Stimulated activated CD4-positive, alpha-beta T cell treated with anti-CD3 and anti-CD28 coated beads, Interleukin-12 subunit alpha, Interleukin-12 subunit beta, amount 100 ng/mL, for 4 hours (primary cell): ENCODE measurements around the gene DOK6.

Experiments used
- DNase-seq: peaks from one replicate; pipeline ENCODE4 v3.0.0-alpha.2; 2020

The DOK6 gene

GRCh38 chr18:69697069-69697468 is 296.4 kb downstream of the DOK6 start:
- DNase-seq: no peak

DNA sequence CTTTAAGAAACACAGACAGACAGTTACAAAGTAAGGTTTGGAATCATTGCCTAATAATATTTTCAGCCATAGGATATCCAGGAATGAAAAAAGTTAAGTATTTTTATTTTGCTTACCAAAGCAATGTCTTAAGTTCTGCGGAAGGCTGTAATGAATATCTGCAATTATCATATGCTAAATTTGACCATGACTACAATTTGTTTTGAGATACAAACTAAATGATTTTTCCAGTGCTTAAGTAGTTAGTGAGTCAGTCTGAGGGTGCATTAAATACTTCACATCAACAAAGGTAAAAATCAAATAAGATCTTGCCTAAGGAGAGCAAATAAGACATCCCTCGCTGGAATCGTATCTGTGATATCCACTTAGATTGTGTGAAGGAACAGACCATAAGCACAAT is 297.0 kb downstream of the DOK6 start:
- DNase-seq: no peak

- DNase-seq: no peak
Observed at GRCh38 chr18:69701305-69701704, 300.6 kb downstream of the DOK6 start.

GRCh38 chr18:69703461-69703860 is 302.8 kb downstream of the DOK6 start:
- DNase-seq: no peak

GRCh38 chr18:69705987-69706386 is 305.3 kb downstream of the DOK6 start:
- DNase-seq: no peak

DNA sequence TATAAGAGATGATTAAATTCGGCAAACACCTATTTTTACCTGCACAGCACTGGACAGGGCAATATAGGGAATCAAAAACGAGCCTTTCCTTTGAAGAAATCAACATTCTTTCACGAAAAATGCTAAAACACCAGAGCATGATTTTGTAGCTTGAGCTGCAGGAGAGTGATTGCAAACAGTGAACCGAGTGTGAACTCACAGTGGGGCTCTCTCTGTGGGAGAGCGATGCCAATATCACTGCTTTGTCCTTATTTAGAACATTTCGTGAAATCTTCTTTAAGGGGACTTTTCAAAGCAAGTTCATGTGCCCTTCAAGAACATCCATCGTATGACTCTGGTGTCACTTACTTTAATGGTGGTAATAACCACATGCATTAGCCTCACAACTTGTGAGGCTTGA is 308.2 kb downstream of the DOK6 start:
- DNase-seq: no peak

- no peak for DNase-seq
Observed at GRCh38 chr18:69715191-69715795, 314.6 kb downstream of the DOK6 start.

DNA sequence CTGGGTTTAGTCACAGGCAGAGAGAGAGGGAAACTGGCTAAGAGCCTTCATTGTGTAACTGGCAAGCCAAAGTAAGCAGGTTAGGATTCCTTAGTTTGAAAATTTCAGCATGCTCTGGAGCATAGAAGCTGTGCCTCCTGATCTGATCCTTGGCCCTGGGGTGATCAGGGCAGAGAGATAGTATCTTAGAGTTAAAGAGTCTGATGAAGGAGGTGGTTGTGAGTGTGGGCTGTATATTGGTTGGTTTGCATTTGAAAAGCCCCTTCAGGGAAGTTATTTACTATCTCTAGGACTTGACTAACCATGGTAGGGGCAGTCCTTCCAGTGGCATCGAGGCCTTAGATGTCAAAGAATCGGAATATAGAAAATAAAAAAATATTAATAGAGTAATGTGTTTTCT is 316.9 kb downstream of the DOK6 start:
- DNase-seq: no peak

- no peak for DNase-seq
Observed at GRCh38 chr18:69718912-69719547, 318.3 kb downstream of the DOK6 start.

DNA sequence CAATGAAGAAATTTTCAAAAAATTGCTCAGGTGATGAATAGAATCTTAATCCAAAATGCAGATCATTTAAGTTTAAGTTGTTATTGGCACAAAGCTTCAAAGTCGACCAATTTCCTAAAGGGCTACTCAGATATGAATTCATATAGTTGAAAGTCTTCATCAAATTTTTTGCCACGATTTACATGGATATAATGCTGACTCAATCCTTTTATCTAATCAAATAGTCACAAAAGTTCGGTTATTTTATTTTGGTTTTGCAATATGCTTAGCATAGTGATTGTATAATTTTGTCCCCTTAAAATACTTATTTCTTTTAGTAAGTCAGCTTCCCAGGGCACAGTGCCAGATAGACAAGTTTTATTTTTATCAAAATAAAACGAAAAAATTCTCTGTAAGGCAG is 319.7 kb downstream of the DOK6 start:
- no peak for DNase-seq

DNA sequence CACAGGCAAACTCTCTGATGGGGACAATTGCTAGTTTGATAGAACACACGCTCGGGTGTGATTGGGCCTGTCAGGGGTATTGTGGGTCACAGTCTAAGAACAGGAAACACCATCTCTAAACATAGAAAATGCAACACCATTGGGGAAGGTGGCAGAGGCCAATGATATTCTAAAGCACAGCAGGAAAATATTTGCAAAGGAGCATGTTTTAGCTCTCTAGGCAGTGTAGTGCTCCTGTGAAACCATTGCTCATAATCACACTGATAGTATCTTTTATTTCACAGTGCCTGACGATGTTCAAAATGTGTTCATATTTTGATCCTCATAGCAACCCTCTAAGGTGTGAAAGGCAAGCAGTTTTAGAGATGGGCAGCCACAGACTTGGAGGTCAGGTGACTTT is 322.7 kb downstream of the DOK6 start:
- DNase-seq: no peak

DNA sequence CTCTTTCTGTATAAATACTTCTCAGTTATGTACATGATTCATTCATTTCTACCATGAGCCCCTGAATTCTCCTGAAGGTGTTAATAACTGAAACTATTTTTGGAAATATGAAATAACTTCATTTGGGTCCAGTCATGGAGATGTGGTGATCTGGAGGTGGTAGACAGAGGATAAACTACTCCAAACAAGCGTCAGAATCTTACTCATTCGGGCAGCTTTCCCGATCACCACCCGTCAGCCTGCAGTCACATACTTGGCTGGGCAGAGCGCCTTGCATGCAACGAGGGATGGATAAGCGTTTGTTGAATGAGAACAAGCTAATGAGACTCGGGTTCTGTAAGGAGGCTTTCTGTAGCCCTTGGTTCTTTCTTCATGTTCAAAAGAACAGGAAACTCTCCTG is 324.3 kb downstream of the DOK6 start:
- no peak for DNase-seq

- no peak for DNase-seq
Observed at GRCh38 chr18:69725855-69726508, 325.3 kb downstream of the DOK6 start.

GRCh38 chr18:69727912-69728572 is 327.4 kb downstream of the DOK6 start:
- no peak for DNase-seq

- DNase-seq: no peak
Observed at GRCh38 chr18:69730664-69731063, 330.0 kb downstream of the DOK6 start.

- DNase-seq: no peak
Observed at GRCh38 chr18:69734536-69734935, 333.8 kb downstream of the DOK6 start.

- no peak for DNase-seq
Observed at GRCh38 chr18:69736730-69737129, 336.0 kb downstream of the DOK6 start.

DNA sequence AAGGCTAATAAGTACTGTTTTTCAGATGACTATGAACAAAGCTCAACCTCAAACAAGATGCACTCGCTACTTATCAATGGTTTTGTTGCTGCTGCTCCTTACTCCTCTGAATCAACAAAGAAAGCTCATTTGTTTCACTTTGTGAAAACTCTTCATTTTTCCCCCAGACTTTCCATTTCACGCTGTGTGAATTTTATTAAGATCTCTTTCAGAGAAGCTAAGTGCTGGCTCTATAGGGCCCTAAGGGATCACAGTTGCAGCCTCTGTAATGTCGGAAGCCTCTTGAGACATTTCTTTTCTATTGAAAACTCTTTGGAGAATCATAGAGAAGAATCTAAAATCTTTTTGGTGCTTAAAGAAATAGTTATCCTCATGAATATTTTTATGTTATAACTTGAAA is 337.2 kb downstream of the DOK6 start:
- no peak for DNase-seq

- no peak for DNase-seq
Observed at GRCh38 chr18:69747388-69747787, 346.7 kb downstream of the DOK6 start.

GRCh38 chr18:69752737-69753380 is 352.2 kb downstream of the DOK6 start:
- no peak for DNase-seq

- DNase-seq: no peak
Observed at GRCh38 chr18:69754108-69754507, 353.4 kb downstream of the DOK6 start.

GRCh38 chr18:69755041-69755440 is 354.4 kb downstream of the DOK6 start:
- no peak for DNase-seq

GRCh38 chr18:69755856-69756496 is 355.3 kb downstream of the DOK6 start:
- DNase-seq: no peak
